AG09309 (cell line): Measurements from ENCODE around the gene SDR39U1.

Source experiments
- DNase-seq: peaks from one replicate; pipeline ENCODE4 v3.0.0-alpha.2; 2010; ENCODE audit warnings: low read depth
- H3K4me3 ChIP-seq: 2 replicates; pipeline ENCODE4 v1.5.1; 2011; ENCODE audit warnings: mild to moderate bottlenecking, low read depth, low read length, moderate library complexity; ENCODE audit not compliant: control insufficient read depth
- TF ChIP-seq, protein P1 (sequence below): IDR thresholded peaks from 2 replicates; pipeline ENCODE4 v1.5.1; 2011; ENCODE audit warnings: mild to moderate bottlenecking, low read depth, low read length, inconsistent platforms; ENCODE audit not compliant: insufficient read depth, control insufficient read depth; ENCODE audit errors: missing control alignments

The SDR39U1 gene

DNA sequence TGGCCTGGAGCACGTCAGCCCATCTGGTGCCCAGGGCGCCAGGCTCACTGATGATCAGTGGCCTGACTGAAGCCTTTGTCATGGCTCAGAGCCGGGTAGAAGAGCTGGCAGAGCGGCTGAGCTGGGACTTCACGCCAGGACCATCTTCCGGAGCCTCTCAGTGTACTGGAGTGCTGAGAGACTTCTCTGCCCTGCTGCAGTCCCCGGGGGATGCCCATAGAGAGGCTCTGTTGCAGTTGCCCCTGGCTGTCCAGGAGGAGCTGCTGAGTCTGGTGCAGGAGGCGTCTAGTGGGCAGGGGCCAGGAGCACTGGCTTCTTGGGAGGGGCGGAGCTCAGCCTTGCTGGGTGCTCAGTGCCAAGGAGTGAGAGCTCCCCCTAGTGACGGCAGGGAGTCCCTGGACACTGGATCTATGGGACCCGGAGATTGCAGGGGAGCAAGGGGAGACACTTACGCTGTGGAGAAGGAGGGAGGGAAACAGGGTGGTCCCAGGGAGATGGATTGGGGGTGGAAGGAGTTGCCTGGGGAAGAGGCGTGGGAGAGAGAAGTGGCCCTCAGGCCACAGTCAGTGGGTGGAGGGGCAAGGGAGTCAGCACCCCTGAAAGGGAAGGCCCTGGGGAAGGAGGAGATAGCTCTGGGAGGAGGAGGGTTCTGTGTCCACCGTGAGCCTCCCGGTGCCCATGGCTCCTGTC, 10.9 kb downstream of the SDR39U1 start:
- TF ChIP-seq, protein P1, sequence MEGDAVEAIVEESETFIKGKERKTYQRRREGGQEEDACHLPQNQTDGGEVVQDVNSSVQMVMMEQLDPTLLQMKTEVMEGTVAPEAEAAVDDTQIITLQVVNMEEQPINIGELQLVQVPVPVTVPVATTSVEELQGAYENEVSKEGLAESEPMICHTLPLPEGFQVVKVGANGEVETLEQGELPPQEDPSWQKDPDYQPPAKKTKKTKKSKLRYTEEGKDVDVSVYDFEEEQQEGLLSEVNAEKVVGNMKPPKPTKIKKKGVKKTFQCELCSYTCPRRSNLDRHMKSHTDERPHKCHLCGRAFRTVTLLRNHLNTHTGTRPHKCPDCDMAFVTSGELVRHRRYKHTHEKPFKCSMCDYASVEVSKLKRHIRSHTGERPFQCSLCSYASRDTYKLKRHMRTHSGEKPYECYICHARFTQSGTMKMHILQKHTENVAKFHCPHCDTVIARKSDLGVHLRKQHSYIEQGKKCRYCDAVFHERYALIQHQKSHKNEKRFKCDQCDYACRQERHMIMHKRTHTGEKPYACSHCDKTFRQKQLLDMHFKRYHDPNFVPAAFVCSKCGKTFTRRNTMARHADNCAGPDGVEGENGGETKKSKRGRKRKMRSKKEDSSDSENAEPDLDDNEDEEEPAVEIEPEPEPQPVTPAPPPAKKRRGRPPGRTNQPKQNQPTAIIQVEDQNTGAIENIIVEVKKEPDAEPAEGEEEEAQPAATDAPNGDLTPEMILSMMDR: peak; percentile 99
- H3K4me3 ChIP-seq: peak overlapping the region; percentile 65
- DNase-seq: peak; percentile 83

DNA sequence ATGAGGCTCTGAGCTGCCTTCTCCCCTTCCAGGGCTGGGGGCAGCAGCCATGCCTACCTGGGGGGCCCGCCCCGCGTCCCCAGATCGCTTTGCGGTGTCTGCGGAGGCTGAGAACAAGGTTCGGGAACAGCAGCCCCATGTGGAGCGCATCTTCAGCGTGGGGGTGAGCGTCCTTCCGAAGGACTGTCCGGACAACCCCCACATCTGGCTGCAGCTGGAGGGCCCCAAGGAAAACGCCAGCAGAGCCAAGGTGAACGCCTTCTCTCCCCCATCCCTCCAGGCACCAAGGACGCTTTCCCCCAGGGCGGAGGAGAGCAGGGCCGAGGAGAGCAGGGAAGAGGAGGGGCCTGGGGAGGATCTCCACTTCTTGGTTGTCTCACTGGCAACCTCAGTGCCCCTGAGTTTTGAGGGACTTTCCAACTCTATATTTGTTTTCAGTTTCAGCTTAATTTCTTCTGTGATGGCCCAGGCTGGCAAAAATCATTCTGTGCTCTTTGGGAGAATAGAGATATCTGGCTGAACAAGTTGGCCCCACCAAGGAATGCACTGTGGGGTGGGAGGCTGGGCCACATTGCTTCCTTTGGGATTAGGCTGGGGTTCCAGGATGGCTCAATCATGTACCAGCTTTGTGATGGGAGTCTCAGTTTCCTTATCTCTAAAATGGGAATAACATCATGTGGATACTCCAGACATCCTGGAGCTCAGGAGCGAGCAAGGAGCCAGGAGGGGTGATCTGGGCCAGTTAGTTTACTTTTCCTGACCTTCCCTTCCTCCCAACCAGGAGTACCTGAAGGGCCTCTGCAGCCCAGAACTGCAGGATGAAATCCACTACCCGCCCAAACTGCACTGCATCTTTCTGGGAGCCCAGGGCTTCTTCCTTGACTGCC, 11.7 kb downstream of the SDR39U1 start:
- DNase-seq: no peak
- peak overlapping the region; percentile 65 for H3K4me3 ChIP-seq
- TF ChIP-seq, protein P1: no peak

DNA sequence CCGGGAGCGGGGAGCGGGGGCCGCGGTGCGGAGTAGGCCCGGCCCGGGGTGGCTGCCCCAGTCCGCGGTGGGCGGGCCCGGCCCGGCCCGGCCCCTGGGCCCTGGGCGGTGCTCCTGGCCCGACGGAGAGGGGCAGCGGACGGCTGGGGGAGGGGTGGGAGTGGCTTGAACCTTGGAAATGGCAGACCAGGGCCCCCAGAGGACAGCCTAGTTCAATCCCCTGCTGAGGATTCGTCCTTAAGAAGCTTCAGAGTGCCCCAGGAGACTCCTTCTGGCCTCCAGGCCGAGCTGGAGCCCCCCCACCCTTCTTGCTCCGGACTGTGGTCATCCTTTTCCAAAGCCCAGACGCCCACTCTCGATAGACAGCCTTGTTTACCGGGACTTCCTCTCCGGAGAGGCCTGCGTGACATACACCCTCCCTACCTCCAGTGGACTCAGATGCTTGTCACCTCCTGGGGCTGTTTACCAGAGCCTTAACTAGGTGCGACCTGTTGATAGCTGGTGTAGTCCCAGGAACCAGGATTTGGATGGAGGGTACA, 12.4 kb downstream of the SDR39U1 start:
- TF ChIP-seq, protein P1: no peak
- H3K4me3 ChIP-seq: peak overlapping the region; percentile 65
- peak; percentile 16 for DNase-seq

DNA sequence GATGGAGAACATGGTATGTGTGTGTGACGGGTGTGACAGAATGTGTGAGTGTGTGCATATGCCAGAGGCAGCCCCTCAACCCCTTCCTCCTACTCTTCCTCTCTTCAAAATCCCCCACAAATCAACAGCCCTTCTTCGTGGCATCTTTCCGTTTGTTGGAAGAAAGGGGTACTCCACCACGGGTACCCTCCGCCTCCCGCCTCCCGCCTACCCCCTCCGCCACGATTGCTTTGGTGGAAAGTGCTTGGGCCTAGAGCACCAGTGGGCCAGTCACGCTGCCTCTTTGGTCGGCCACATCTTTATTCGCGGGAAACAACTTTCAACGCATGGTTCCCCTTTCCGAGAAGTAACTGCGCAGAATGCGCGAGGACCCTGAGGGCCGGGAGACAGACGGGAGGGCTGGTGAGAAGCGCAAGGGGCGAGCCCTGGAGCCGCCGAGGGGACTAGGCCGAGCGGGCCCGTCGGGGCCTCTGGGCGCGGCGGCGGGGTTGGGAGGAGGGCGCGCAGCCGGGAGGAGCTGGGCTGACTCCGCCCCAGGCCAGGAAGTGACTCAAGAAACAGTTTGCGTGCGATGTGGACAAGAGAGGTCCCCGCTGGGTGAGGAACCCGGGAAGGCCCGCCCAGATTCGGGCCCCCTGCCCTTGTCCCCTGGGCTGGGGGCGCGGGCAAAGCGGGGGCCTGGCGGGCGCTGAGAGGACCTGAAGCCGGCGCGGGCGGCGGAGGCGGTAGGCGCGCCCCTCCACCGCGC, 13.0 kb downstream of the SDR39U1 start, which contains the start of the genes CBLN3 and KHNYN:
CBLN3 (minus strand) TSS at position 274 of the 748 bp plus-strand sequence. CDS start 614 bp downstream, outside the sequence.
KHNYN (plus strand) TSS at position 560 of the 748 bp plus-strand sequence. CDS start 777 bp downstream, outside the sequence.
- H3K4me3 ChIP-seq: peak within 1 kb of the TSS; percentile 65
- peak; percentile 78 for DNase-seq
- TF ChIP-seq, protein P1: no peak

DNA sequence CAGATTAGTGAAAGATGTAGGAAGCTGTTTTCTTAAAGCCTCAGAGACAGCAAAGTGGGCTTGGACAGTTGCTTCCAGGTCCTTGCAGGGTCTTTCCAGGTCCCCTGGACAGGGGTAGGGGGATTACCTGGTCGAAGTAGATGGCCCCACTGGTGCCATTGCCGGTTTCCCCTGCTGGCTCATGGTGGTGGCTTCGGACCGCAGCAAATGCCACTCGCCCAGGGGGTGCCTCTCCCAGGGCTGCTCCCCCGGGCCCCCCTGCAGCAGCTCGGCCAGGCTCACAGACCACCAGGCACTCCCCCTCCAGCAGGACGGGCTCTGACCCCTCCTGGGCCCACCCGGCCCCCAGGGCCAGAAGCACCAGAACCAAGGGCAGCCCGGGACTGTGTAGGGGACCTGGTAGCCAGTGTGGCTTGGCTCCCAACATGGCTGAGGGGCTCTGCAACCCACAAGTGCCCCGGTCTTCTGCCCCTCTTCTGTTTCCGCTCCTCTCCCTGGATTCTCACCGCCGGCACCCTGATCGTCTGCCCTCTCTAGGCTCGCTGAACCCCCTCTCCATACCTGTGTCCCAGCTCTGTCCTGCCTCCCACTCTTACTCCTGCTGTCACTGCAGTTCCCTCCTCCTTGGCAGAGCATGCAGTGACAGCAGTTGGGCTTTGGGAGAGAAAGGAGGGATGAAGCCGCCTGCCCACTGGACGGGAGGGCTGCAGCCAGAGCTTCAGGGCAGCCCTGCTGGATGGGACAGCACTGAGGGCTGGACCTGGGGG, 13.8 kb downstream of the SDR39U1 start:
- peak overlapping the region; percentile 65; the same call in 1 of the 2 replicates for H3K4me3 ChIP-seq
- TF ChIP-seq, protein P1: no peak
- DNase-seq: no peak
